Measurements from ENCODE around the gene PCDHGA9.
A peak's percentile ranks its signal among the peaks of the same experiment; 100 is the strongest.
"Not testable (repeated sequence)": the region's sequence is repeated elsewhere in the genome, so short reads cannot be mapped to it uniquely, and the experiment has no call there.

The PCDHGA9 gene

GRCh38 chr5:141414548-141415274 lies 12.1 kb downstream of the PCDHGA9 start:
- DNase-seq, result not testable (repeated sequence)

GRCh38 chr5:141415275-141415618 lies 12.7 kb downstream of the PCDHGA9 start:
- not testable (repeated sequence) for DNase-seq

DNA sequence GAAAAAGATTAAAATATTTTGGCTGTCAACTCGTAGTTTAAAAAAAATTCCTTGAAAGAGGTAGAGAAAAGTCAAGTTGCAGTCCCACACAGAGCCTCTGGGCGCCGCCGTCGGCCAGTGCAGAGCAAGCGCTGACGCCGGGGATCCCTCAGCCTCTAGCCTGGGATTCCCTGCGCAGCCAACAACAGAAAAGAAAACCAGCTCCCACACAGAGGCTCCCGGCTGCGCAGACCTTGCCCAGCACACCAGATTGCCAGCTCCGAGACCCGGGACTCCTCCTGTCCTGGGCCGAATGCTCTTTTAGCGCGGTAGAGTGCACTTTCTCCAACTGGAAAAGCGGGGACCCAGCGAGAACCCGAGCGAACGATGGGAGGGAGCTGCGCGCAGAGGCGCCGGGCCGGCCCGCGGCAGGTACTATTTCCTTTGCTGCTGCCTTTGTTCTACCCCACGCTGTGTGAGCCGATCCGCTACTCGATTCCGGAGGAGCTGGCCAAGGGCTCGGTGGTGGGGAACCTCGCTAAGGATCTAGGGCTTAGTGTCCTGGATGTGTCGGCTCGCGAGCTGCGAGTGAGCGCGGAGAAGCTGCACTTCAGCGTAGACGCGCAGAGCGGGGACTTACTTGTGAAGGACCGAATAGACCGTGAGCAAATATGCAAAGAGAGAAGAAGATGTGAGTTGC lies 15.1 kb downstream of the PCDHGA9 start, which contains the start of gene PCDHGB7:
TSS of gene PCDHGB7 (plus strand) at position 184 of the 679 bp plus-strand sequence. CDS start at position 367, 183 bp downstream.
- DNase-seq, result peak; percentile 30

DNA sequence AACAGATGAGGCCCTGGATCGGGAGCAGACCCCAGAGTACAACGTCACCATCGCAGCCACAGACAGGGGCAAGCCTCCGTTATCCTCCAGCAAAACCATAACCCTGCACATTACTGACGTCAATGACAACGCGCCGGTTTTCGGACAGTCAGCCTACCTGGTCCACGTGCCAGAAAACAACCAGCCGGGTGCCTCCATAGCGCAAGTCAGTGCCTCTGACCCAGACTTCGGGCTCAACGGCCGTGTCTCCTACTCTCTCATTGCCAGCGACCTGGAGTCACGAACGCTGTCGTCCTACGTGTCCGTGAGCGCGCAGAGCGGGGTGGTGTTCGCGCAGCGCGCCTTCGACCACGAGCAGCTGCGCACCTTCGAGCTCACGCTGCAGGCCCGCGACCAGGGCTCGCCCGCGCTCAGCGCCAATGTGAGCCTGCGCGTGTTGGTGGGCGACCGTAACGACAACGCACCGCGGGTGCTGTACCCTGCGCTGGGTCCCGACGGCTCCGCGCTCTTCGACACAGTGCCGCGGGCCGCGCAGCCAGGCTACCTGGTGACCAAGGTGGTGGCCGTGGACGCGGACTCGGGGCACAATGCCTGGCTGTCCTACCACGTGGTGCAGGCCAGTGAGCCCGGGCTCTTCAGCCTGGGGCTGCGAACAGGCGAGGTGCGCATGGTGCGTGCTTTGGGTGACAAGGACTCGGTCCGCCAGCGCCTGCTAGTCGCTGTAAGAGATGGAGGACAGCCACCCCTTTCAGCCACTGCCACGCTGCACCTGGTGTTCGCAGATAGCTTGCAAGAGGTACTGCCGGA lies 16.7 kb downstream of the PCDHGA9 start:
- DNase-seq, result no peak

- peak; percentile 15 for DNase-seq
These were observed 18.4 kb downstream of the PCDHGA9 start, which contains the start of gene PCDHGA11 for GRCh38 chr5:141420855-141421488. Gene PCDHGA11 (plus strand): TSS chr5:141421051. CDS start chr5:141421228, 177 bp downstream.

- no peak for DNase-seq
These were observed 18.9 kb downstream of the PCDHGA9 start for GRCh38 chr5:141421489-141421855.

DNA sequence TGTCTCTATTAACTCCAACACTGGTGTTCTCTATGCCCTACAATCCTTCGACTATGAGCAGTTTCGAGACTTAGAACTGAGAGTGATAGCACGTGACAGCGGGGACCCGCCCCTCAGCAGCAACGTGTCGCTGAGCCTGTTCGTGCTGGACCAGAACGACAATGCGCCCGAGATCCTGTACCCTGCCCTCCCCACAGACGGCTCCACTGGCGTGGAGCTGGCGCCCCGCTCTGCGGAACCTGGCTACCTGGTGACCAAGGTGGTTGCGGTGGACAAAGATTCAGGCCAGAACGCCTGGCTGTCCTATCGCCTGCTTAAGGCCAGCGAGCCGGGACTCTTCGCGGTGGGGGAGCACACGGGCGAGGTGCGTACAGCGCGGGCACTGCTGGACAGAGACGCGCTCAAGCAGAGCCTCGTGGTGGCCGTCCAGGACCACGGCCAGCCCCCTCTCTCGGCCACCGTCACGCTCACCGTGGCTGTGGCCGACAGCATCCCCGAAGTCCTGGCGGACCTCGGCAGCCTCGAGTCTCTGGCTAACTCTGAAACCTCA lies 20.2 kb downstream of the PCDHGA9 start:
- no peak for DNase-seq

DNA sequence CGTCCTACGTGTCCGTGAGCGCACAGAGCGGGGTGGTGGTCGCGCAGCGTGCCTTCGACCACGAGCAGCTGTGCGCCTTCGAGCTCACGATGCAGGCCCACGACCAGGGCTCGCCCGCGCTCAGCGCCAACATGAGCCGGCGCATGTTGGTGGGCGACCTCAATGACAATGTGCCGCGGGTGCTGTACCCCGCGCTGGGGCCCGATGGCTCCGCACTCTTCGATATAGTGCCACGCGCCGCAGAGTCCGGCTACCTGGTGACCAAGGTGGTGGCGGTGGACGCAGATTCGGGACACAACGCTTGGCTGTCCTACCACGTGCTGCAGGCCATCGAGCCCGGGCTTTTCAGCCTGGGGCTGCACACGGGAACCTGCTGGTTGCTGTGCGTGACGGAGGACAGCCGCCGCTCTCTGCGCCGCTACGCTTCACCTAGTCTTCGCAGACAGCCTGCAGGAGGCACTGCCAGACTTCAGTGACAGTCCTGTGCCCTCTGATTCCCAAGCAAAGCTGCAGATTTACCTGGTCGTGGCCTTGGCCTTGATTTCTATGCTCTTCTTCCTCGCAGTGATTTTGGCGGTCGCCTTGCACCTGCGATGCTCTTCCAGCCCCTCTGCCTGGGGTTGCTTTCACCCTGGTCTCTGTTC lies 25.3 kb downstream of the PCDHGA9 start:
- DNase-seq, result no peak

- DNase-seq, result no peak
These were observed 27.9 kb downstream of the PCDHGA9 start, which contains the start of gene PCDHGA12 for GRCh38 chr5:141430332-141431113. Gene PCDHGA12 (plus strand): TSS chr5:141430507. CDS start chr5:141430760, 253 bp downstream.

DNA sequence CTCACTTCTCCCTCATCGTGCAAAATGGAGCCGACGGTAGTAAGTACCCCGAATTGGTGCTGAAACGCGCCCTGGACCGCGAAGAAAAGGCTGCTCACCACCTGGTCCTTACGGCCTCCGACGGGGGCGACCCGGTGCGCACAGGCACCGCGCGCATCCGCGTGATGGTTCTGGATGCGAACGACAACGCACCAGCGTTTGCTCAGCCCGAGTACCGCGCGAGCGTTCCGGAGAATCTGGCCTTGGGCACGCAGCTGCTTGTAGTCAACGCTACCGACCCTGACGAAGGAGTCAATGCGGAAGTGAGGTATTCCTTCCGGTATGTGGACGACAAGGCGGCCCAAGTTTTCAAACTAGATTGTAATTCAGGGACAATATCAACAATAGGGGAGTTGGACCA lies 28.7 kb downstream of the PCDHGA9 start:
- DNase-seq, result no peak

- not testable (repeated sequence) for DNase-seq
These were observed 29.7 kb downstream of the PCDHGA9 start for GRCh38 chr5:141432308-141432707.

DNA sequence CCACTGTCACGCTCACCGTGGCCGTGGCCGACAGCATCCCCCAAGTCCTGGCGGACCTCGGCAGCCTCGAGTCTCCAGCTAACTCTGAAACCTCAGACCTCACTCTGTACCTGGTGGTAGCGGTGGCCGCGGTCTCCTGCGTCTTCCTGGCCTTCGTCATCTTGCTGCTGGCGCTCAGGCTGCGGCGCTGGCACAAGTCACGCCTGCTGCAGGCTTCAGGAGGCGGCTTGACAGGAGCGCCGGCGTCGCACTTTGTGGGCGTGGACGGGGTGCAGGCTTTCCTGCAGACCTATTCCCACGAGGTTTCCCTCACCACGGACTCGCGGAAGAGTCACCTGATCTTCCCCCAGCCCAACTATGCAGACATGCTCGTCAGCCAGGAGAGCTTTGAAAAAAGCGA lies 30.1 kb downstream of the PCDHGA9 start:
- DNase-seq, result not testable (repeated sequence)

DNA sequence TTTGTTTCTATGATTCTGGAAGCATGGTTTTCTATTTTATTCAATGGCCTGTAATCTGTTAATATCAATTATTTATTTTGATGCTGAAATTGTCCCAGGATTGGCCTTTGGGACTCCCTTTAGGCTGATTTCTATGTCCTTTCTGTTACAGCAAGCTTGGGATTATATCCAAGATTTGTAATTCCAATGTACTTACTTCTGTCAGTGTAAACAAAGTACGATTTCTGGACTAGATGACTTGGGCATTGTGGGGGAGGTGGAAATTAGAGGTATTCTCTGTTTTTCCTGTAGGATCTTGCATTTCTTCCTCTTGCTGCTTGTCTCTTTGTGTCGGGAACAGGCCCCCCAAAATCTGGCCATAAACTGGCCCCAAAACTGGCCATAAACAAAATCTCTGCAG lies 31.4 kb downstream of the PCDHGA9 start:
- no peak for DNase-seq

DNA sequence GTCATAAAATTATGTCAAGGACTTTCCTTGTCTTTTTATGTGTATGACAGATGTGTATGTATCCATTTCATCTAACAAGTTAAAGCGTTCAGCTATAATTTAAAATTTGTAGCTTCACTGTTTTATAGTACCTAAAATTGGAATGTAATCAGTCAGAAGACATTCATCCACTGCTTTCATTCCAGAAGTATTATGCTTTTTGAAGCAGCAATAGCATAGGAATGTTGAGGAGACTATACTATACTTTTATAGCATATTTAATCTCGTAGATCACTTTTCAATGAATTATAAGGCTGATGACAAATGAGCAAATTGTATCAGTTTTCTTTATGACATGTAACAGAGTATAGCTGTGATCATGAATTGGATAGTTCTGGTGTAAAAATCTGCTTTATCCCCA lies 34.6 kb downstream of the PCDHGA9 start:
- DNase-seq, result no peak

- no peak for DNase-seq
These were observed 37.0 kb downstream of the PCDHGA9 start for GRCh38 chr5:141439411-141440141.

GRCh38 chr5:141440341-141440740 lies 37.8 kb downstream of the PCDHGA9 start:
- no peak for DNase-seq

- DNase-seq, result no peak
These were observed 39.1 kb downstream of the PCDHGA9 start for GRCh38 chr5:141441571-141442170.

Data from stimulated activated naive CD4-positive, alpha-beta T cell treated with Interleukin-2 at 50 U/mL for 16 hours (primary cell).